HL-60 (cell line): ENCODE data around the gene PNMA3.
"Not testable (repeated sequence)": the region's sequence is repeated elsewhere in the genome, so short reads cannot be mapped to it uniquely, and the experiment has no call there.

Source experiments
- DNase-seq, 2 experiments: peaks; one replicate each; pipeline ENCODE4 v3.0.0-alpha.2; 2010 to 2020; ENCODE audit warnings: low read depth in 1 of 2, low spot score in 1 of 2
- H3K27ac ChIP-seq: fragments of 250-450 bp; sonication (Bioruptor Pico); replicated peaks from 2 replicates; pipeline ENCODE4 v1.5.1; 2020; ENCODE audit warnings: mild to moderate bottlenecking, moderate library complexity
- H3K27me3 ChIP-seq: fragments of 250-450 bp; sonication (Bioruptor Pico); 2 replicates; pipeline ENCODE4 v1.5.1; 2021; ENCODE audit warnings: mild to moderate bottlenecking, moderate library complexity; ENCODE audit not compliant: insufficient read depth, poor library complexity, severe bottlenecking
- H3K4me3 ChIP-seq: replicated peaks from 2 replicates; pipeline ENCODE4 v1.5.1; 2011; ENCODE audit warnings: mild to moderate bottlenecking, control low read depth, low read length; ENCODE audit not compliant: insufficient read depth
- CTCF ChIP-seq: IDR thresholded peaks from one replicate; pipeline ENCODE4 v1.5.1; 2011; ENCODE audit warnings: low read length, control low read depth, inconsistent platforms; ENCODE audit not compliant: insufficient read depth
- GABPA ChIP-seq: IDR thresholded peaks from 2 replicates; pipeline ENCODE4 v1.6.1; 2012; ENCODE audit warnings: low read depth
- POLR2AphosphoS5 ChIP-seq: IDR thresholded peaks from 2 replicates; pipeline ENCODE4 v1.6.1; 2012; ENCODE audit warnings: low read depth
- REST ChIP-seq: IDR thresholded peaks from 2 replicates; pipeline ENCODE4 v1.6.1; 2012; ENCODE audit warnings: low read depth; ENCODE audit not compliant: insufficient replicate concordance
- SPI1 ChIP-seq: IDR thresholded peaks from 2 replicates; pipeline ENCODE4 v1.6.1; 2012; ENCODE audit warnings: low read depth, mild to moderate bottlenecking, borderline replicate concordance
- long read RNA-seq: library from polyadenylated mRNA; unstranded; transcript quantifications from one replicate; pipeline ENCODE4 v2.0.0, GENCODE V29; 2020

PNMA3 gene
- long read RNA-seq: 0 reads

- no peak for TF ChIP-seq SPI1
- no peak for TF ChIP-seq POLR2AphosphoS5
- no peak for TF ChIP-seq REST
- TF ChIP-seq GABPA: no peak
- TF ChIP-seq CTCF: no peak
- H3K27ac ChIP-seq: no peak within 1 kb of the TSS
- no peak within 1 kb of the TSS for H3K4me3 ChIP-seq
- no peak for DNase-seq
- no peaks in the 10 kb centered on the region for H3K27me3 ChIP-seq
Observed at GRCh38 chrX:153055871-153056749, at the start of gene PNMA3. PNMA3 (plus strand) TSS chrX:153056470; CDS start chrX:153057056, 586 bp downstream.

GRCh38 chrX:153017174-153017573 is 39.1 kb upstream of the PNMA3 start:
- H3K27me3 ChIP-seq, H3K27ac ChIP-seq, DNase-seq, H3K4me3 ChIP-seq: not testable (repeated sequence)

- TF ChIP-seq REST: no peak
- TF ChIP-seq SPI1: no peak
- no peak for TF ChIP-seq CTCF
- Histone ChIP-seq H3K27me3 (peaks cover 3% of the 10 kb centered on the region), H3K27ac (no peak overlapping the region), H3K4me3 (no peak overlapping the region)
- no peak for DNase-seq
Observed at GRCh38 chrX:153019166-153019565, 37.1 kb upstream of the PNMA3 start.

- not testable (repeated sequence) for DNase-seq, H3K27me3 ChIP-seq, H3K27ac ChIP-seq, H3K4me3 ChIP-seq
Observed at GRCh38 chrX:153026501-153026900, 29.8 kb upstream of the PNMA3 start.

- not testable (repeated sequence) for H3K27me3 ChIP-seq, DNase-seq, H3K27ac ChIP-seq, H3K4me3 ChIP-seq
Observed at GRCh38 chrX:153028487-153028886, 27.8 kb upstream of the PNMA3 start.
